HUDEP-2 (cell line): ENCODE data around the gene ZSWIM5.
"Not testable (repeated sequence)": the region's sequence is repeated elsewhere in the genome, so short reads cannot be mapped to it uniquely, and the experiment has no call there.

Experiments
- DNase-seq, 76 experiments: peaks; one replicate each; lab custom pipeline; 2025; ENCODE audit not compliant: unreplicated experiment in 76 of 76; lab: John Stamatoyannopoulos, UW

ZSWIM5 gene

GRCh38 chr1:45008516-45008915 is 197.9 kb downstream of the ZSWIM5 start:
- DNase-seq = no peak

DNA sequence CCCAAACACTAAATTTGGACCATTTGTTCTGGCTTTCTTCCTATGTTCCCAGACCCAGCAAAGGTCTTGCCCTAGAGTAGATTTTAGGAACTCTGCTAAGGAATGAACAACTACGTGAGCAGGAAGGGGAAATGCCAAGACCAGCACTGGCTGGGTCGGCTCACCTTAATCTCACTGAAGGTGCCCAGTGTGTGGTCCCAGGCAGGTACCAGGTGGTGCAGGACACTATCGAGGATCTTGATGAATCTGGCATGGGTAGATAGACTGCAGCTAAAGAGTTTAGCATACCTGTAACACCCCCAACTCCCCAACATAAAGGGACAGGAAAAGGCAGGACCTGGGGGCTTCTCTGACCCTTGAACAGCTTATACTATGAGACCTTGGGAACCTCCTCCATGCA is 198.3 kb downstream of the ZSWIM5 start:
- no peak for DNase-seq

DNA sequence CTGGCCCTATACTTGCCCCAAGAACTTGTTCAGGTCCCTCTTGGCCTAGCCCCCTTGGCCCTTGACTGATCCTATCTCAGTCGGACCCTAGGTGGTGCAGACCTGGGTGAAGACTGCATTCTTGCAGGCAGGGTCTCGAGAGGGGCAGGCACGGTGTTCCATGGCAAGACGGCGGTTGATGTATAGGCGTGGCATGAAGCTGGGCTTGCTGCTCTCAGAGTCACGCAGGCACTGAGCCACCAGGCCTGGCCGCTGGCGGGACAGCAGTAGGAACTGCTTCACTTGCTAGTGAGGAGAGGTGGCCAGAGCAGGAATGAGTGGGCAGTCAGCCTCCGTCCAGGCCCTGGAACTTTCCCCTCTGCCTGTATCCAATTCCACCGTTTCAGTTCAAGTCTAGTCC is 199.1 kb downstream of the ZSWIM5 start:
- no peak for DNase-seq

GRCh38 chr1:45005761-45006160 is 200.6 kb downstream of the ZSWIM5 start:
- no peak for DNase-seq

DNA sequence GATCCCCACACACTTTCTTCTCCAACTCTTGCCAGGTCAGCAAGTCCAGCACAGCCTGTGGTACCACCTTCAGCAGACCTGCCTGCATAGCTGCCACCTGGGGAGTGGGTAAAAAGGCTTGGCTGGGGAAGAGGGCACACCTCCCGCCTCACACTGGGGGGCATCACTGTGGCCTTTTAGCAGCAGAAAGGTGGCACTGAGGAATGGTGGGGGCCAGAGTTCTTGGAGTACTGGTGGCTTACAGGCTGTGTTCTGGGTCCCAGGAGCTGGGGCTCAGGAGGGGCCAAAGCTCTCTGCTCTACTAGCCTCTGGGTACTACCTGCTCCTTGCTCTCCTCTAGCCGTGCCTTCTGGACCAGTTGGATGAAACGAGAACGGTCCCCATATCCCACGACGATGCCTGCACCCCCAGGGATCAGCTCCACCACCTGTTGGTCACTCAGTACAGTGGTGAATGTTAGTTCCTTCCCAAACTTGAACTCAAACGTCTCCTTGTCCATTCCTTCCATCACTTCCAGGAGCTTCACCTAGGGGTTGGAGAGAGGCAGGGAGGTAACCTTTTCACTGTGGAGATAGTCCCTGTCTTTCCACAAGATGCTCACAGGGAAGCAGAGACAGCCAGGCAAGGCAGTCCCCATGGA is 202.0 kb downstream of the ZSWIM5 start:
- no peak for DNase-seq

DNA sequence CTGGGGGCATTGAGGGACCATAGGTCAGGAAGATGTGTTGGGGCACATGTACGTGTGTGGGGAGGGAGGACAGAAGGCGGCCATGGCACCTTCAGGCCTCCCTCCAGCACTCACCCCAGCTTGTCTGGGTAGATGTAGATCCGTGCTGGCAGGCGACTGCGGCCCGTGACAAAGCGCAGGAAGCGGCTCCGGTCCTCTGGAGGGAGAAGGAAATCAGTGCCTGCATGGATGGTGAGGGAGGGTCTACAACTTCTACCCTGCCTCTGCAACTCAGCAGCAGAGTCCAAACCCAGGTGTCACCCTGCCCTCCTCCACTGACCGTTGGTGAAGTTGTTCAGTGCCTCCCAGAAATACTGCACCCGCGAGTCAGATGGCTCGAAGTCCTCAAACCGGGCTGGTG is 202.7 kb downstream of the ZSWIM5 start:
- DNase-seq = no peak

DNA sequence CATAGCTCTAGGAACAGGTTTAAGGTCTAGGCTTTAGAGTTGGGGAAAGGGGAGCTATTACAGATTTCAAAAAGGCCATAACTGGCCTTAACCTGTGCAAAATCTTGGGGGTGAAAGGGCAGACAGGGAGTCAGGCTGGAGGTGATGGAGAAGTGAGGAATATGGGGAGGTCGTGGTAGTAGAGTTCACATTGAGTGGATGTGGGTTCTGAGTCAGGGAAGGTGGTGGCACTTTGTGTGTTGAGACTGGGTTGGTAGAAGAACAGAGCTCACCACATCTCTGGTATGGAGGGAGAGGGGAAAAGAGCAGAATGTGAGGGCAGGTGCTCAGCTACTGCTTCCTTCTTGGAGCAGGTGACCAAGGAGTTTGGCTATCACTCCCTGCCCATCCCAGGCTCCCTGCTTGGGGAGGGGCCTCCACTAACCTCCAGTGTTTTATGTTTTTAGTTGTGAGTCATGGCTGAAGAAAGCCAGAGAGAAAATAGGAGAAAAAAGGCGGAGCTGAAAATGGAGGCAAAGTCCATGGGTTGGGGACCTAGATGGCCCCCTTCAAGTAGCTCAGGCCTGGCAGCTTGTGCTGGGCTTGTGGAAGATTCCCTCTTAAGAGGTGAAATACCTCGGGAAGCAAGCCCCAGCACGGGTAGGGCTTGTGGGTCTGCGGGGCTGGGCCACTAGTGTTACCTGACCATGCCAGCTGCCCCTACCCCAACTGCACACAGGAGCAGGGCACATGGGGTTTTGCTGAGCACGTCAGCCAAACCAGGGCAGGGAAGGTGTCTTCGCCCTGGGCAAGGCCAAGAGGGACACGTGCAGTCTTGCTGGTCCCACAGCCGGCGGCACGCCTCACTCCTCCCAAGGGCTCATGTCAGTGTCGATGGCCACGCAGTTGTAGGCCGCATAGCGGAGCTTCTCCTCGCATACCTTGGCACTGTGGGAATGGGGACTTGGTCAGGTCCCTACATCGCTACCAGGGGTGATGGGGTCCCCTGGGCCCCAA is 203.5 kb downstream of the ZSWIM5 start:
- DNase-seq = no peak

GRCh38 chr1:45001576-45001975 is 204.8 kb downstream of the ZSWIM5 start:
- DNase-seq = not testable (repeated sequence)

- peak in 27 of 76 experiments; percentile 7 to 58 (median 24) for DNase-seq
Measured at GRCh38 chr1:45001011-45001481, 205.4 kb downstream of the ZSWIM5 start.

DNA sequence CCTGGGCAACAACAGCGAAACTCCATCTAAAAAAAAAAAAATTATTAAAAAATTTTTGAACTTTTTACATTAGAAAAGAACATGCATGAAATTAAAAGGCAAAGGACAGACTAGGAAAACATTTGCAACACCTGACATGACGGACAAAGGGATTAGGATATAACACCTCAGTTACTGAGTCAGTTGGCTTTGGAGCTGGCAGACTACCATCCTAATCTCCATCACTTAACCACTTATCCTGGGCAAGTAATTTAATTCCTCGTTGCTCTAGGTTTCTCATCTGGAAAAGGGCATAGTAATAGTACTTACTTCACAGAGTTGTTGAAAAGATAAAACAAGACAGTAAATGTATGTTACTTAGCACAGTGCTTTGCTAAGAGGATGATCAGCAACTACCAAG is 207.2 kb downstream of the ZSWIM5 start:
- no peak for DNase-seq

DNA sequence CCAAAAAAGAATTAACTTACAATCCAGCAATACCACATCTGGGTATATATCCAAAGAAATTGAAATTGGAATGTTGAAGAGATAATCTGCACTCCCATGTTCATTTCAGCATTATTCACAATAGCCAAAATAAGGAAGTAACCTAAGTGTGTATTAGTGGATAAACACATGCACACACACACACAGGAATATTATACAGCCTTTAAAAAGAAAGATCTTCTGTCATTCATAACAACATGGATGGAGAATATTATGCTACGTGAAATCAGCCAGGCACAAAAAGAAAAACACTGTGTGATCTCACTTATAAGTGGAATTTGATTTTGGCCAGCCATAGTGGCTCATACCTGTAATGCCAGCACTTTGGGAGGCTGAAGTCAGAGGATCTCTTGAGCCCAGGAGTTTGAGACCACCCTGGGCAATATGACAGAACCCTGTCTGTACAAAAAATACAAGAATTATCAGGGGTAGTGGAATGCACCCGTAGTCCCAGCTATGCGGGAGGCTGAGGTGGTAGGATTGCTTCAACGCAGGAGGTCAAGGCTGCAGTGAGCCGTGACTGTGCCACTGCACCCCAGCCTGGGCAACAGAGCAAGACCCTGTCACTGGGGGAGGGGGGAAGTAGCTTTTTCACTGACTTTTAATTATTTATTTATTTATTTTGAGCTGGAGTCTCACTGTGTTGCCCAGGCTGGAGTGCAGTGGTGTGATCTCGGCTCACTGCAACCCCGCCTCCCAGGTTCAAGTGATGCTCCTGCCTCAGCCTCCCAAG is 210.8 kb downstream of the ZSWIM5 start:
- DNase-seq = no peak

- no peak for DNase-seq
Measured at GRCh38 chr1:44994309-44994898, 212.0 kb downstream of the ZSWIM5 start.

- no peak for DNase-seq
Measured at GRCh38 chr1:44988531-44989156, 217.8 kb downstream of the ZSWIM5 start.

- peak in 35 of 76 experiments; percentile 3 to 52 (median 20) for DNase-seq
Measured at GRCh38 chr1:44985747-44986359, 220.6 kb downstream of the ZSWIM5 start.

DNA sequence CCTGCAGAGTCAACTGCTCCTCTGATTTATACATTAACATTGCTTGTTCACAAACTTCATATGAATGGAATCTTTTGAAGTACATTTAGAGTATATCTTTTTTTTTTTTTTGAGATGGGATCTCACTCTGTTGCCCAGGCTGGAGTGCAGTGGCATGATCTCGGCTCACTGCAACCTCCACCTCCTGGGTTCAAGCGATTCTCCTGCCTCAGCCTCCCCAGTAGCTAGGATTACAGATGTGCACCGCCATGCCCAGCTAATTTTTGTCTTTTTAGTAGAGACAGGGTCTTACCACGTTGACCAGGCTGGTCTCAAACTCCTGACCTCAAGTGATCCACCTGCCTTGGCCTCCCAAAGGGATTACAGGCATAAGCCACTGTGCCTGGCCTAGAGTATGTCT is 229.0 kb downstream of the ZSWIM5 start:
- not testable (repeated sequence) for DNase-seq

GRCh38 chr1:44976252-44976651 is 230.2 kb downstream of the ZSWIM5 start:
- no peak for DNase-seq

DNA sequence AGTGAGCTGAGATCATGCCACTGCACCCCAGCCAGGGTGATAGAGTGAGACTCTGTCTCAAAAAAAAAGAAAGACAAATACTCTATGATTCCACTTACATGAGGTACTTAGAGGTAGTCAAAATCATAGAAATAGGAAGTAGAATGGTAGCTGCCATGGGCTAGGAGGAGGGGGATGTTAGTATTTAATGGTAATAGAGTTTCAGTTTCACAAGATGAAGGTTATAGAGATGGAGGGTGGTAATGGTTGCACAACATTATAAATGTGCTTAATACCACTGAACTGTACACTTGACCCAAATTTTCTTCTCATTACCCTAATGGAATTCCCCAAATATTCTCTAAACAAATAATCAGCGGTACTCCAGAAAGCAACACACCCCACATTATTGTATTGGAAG is 232.8 kb downstream of the ZSWIM5 start:
- no peak for DNase-seq

DNA sequence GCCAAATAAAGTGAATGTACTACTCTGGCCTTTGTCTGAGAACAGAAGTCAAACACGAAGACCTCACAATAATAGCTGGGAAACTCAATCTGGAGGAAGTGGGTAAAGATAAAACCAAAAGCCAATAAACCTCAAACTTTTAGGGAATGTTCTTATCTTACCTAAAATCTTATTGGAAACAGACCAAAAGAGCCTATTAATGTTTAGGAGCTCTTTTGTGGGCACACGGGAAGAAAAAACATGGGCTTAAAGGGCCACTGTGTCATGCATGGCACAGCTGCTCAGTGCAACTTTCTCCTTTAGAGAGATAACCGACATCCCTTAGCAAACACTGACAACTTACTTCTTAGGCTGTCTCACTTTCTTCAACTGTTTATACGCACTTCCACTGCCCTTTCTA is 236.1 kb downstream of the ZSWIM5 start:
- DNase-seq = no peak
